HCEC 1CT (cell line): ENCODE results near the gene CNBP.

Experiments used
- DNase-seq: peaks from one replicate; pipeline ENCODE4 v3.0.0-alpha.2; 2017

Gene CNBP

GRCh38 chr3:129130291-129130813 lies 53.3 kb downstream of the CNBP start:
- DNase-seq = no peak

- no peak for DNase-seq
These were observed 55.1 kb downstream of the CNBP start for GRCh38 chr3:129128357-129129155.

- no peak for DNase-seq
These were observed 56.9 kb downstream of the CNBP start for GRCh38 chr3:129126726-129127280.

GRCh38 chr3:129123314-129124060 lies 60.2 kb downstream of the CNBP start:
- peak; percentile 71 for DNase-seq

- peak; percentile 18 for DNase-seq
These were observed 61.2 kb downstream of the CNBP start for GRCh38 chr3:129122412-129123011.

- peak; percentile 74 for DNase-seq
These were observed 61.8 kb downstream of the CNBP start, which contains the start of gene RAB43 for GRCh38 chr3:129121792-129122411. RAB43 (minus strand) TSS chr3:129121804; CDS start chr3:129121489, 315 bp downstream.

GRCh38 chr3:129121016-129121791 lies 62.5 kb downstream of the CNBP start:
- DNase-seq = no peak

GRCh38 chr3:129120254-129121004 lies 63.3 kb downstream of the CNBP start:
- peak; percentile 86 for DNase-seq

GRCh38 chr3:129119365-129120100 lies 64.2 kb downstream of the CNBP start:
- DNase-seq = no peak

- DNase-seq = no peak
These were observed 65.0 kb downstream of the CNBP start for GRCh38 chr3:129118745-129119144.
